HepG2 (cell line): Measurements from ENCODE around the gene BACH2. TPM values are rescaled to one million over a fixed set of nuclear protein-coding genes. Genes with fewer than 3 reads are reported as not detected.

Source experiments
- ARID4A ChIP-seq: sonication (generic); formaldehyde crosslinking; IDR thresholded peaks from 2 replicates; pipeline ENCODE4 v1.5.0; 2020; ENCODE audit warnings: mild to moderate bottlenecking, missing genetic modification reagents, borderline replicate concordance
- FOXA3 ChIP-seq: IDR thresholded peaks from 2 replicates; pipeline ENCODE4 v1.6.1; 2016; ENCODE audit warnings: missing genetic modification reagents, missing compliant biosample characterization
- MLX ChIP-seq: IDR thresholded peaks from 2 replicates; pipeline ENCODE4 v1.6.1; 2016
- NCOA5 ChIP-seq: sonication (generic); formaldehyde crosslinking; IDR thresholded peaks from 2 replicates; pipeline ENCODE4 v1.4.0; 2020; ENCODE audit warnings: missing genetic modification reagents
- NR2F6 ChIP-seq, 2 experiments: IDR thresholded peaks; 2 replicates each; pipeline ENCODE4 v1.6.1; 2016; ENCODE audit warnings: antibody characterized with exemption in 1 of 2, mild to moderate bottlenecking in 1 of 2
- PAWR ChIP-seq: sonication (generic); formaldehyde crosslinking; IDR thresholded peaks from 2 replicates; pipeline ENCODE4 v1.4.0; 2020; ENCODE audit warnings: missing genetic modification reagents, mild to moderate bottlenecking, borderline replicate concordance
- RARA ChIP-seq: IDR thresholded peaks from 2 replicates; pipeline ENCODE4 v1.6.1; 2016; ENCODE audit warnings: missing genetic modification reagents, missing compliant biosample characterization
- REST ChIP-seq, 2 experiments: IDR thresholded peaks; 2 replicates each; pipeline ENCODE4 v1.6.1; 2011 to 2012; ENCODE audit warnings: low read length in 2 of 2, borderline replicate concordance in 1 of 2, low read depth in 1 of 2, mild to moderate bottlenecking in 1 of 2, moderate library complexity in 1 of 2
- ZHX2 ChIP-seq, 2 experiments: sonication (generic) in 1 of 2; formaldehyde crosslinking in 1 of 2; IDR thresholded peaks; 2 replicates each; pipeline versions ENCODE4 v1.6.1 to v1.9.0; 2014 to 2022; ENCODE audit warnings: antibody characterized with exemption in 1 of 2, borderline replicate concordance in 1 of 2, inconsistent platforms in 1 of 2, low read depth in 1 of 2, missing genetic modification reagents in 1 of 2
- ZNF138 ChIP-seq: sonication (generic); formaldehyde crosslinking; IDR thresholded peaks from 2 replicates; pipeline ENCODE4 v1.5.0; 2020; ENCODE audit warnings: mild to moderate bottlenecking, low read depth, missing genetic modification reagents
- ZNF547 ChIP-seq: sonication (generic); formaldehyde crosslinking; IDR thresholded peaks from 2 replicates; pipeline ENCODE4 v1.5.1; 2020; ENCODE audit warnings: mild to moderate bottlenecking, missing genetic modification reagents
- ZNF720 ChIP-seq: sonication (generic); formaldehyde crosslinking; IDR thresholded peaks from 2 replicates; pipeline ENCODE4 v1.4.0; 2020; ENCODE audit warnings: missing genetic modification reagents
- ZNF777 ChIP-seq: sonication (generic); formaldehyde crosslinking; IDR thresholded peaks from 2 replicates; pipeline ENCODE4 v1.4.0; 2020; ENCODE audit warnings: missing genetic modification reagents
- ZNF891 ChIP-seq: sonication (generic); formaldehyde crosslinking; IDR thresholded peaks from 2 replicates; pipeline ENCODE4 v1.5.0; 2020; ENCODE audit warnings: mild to moderate bottlenecking, missing genetic modification reagents
- polyA plus RNA-seq, 8 experiments: library from polyadenylated mRNA; depleted of rRNA in 3 of 8; stranded (reverse) in 7 of 8; unstranded in 1 of 8; fragments of >200 nt; fragmentation: Illumina TruSeq in 4 of 8; extraction: Trizol in 4 of 8; gene quantifications; 2 replicates each; pipeline versions ENCODE4 v1.2.1 to v1.2.3, GENCODE V29; 2011 to 2016; ENCODE audit warnings: low read depth in 4 of 8, missing spikeins in 1 of 8, mixed read lengths in 1 of 8; ENCODE audit not compliant: insufficient read depth in 1 of 8
- total RNA-seq, 5 experiments: library from RNA; depleted of rRNA; stranded (reverse); fragments of >200 nt; fragmentation: Illumina TruSeq; extraction: Trizol; gene quantifications; 2 replicates each; pipeline ENCODE4 v1.2.3, GENCODE V29; 2016; ENCODE audit warnings: low read depth in 1 of 5

Gene BACH2
- total and polyA plus RNA-seq, 2 of the 13 experiments (the other 11 are each of a cell fraction or from before 2014, with no cell fraction given) = 0.01 TPM; not detected in 1

GRCh38 chr6:89951574-89952104 is 345.0 kb downstream of the BACH2 start (continued):
- no peak for TF ChIP-seq ZHX2 (IDR thresholded peaks at IDR 0.05; ENCODE audit: low read depth)
- no peak for TF ChIP-seq ZHX2 (CRISPR knock-in tag; IDR thresholded peaks at IDR 0.05; ENCODE audit: borderline replicate concordance)
- no peak for TF ChIP-seq ZNF138 (CRISPR knock-in tag)
- no peak for TF ChIP-seq ZNF777 (CRISPR knock-in tag)
- TF ChIP-seq NCOA5 (CRISPR knock-in tag) = no peak
- TF ChIP-seq PAWR (CRISPR knock-in tag) = no peak
- TF ChIP-seq MLX (CRISPR knock-in tag) = no peak
- TF ChIP-seq ZNF891 = no peak
- peak; percentile 83 for TF ChIP-seq RARA (CRISPR knock-in tag)
- TF ChIP-seq REST (IDR thresholded peaks at IDR 0.05; ENCODE audit: borderline replicate concordance in 1 of 2, low read depth in 1 of 2, low read length in 2 of 2) = no peak
- TF ChIP-seq NR2F6 (IDR thresholded peaks at IDR 0.05) = no peak
- TF ChIP-seq NR2F6 (CRISPR knock-in tag; IDR thresholded peaks at IDR 0.05) = 0 out of 2 replicates have a peak, but pooled peaks have one; percentile 50
- TF ChIP-seq ZNF547 (CRISPR knock-in tag) = no peak
- peak; percentile 33; the same call in 1 of the 2 replicates for TF ChIP-seq FOXA3
- TF ChIP-seq ARID4A (CRISPR knock-in tag) = no peak
- no peak for TF ChIP-seq ZNF720 (CRISPR knock-in tag)
